ENCODE data around the gene RIOK1.

- no peak for TF ChIP-seq CTCF (IDR thresholded peaks at IDR 0.05)
- no peak for TF ChIP-seq POLR2AphosphoS5 (IDR thresholded peaks at IDR 0.05)
- no peak for TF ChIP-seq POLR2A (IDR thresholded peaks at IDR 0.05)
Measured at GRCh38 chr6:7392402-7392801, 2.8 kb downstream of the RIOK1 start.
